Measurements from ENCODE around the gene TPST2.

- TF ChIP-seq CTCF (IDR thresholded peaks at IDR 0.05) (no peak), POLR2A (IDR thresholded peaks at IDR 0.05) (no peak)
Observed at GRCh38 chr22:26586556-26587325, 3.2 kb downstream of the TPST2 start.

Data from tibial nerve (tissue), 3 donors.